ENCODE data around the gene MNAT1. TPM values are rescaled to one million over a fixed set of nuclear protein-coding genes. Genes with fewer than 3 reads are reported as not detected.
A peak's percentile ranks its signal among the peaks of the same experiment; 100 is the strongest.

The MNAT1 gene
- total RNA-seq, 1 donor, result 71.7 TPM

GRCh38 chr14:60893911-60894310, 159.3 kb downstream of the MNAT1 start:
- no peak for DNase-seq (ENCODE audit: low read depth)
- no peak overlapping the region for H3K4me3 ChIP-seq (ENCODE audit: low read depth, low read length)
- TF ChIP-seq CTCF (IDR thresholded peaks at IDR 0.05; ENCODE audit: insufficient read depth, low read depth, low read length), result no peak

GRCh38 chr14:60904381-60904780, 169.8 kb downstream of the MNAT1 start:
- peak; percentile 8 for DNase-seq (ENCODE audit: low read depth)
- no peak overlapping the region for H3K4me3 ChIP-seq (ENCODE audit: low read depth, low read length)
- TF ChIP-seq CTCF (IDR thresholded peaks at IDR 0.05; ENCODE audit: insufficient read depth, low read depth, low read length), result no peak

GRCh38 chr14:60905923-60906322, 171.4 kb downstream of the MNAT1 start:
- DNase-seq (ENCODE audit: low read depth), result no peak
- no peak overlapping the region for H3K4me3 ChIP-seq (ENCODE audit: low read depth, low read length)
- TF ChIP-seq CTCF (IDR thresholded peaks at IDR 0.05; ENCODE audit: insufficient read depth, low read depth, low read length), result no peak

- H3K4me3 ChIP-seq (ENCODE audit: low read depth, low read length), result no peak overlapping the region
- no peak for TF ChIP-seq CTCF (IDR thresholded peaks at IDR 0.05; ENCODE audit: insufficient read depth, low read depth, low read length)
- DNase-seq (ENCODE audit: low read depth), result no peak
Observed at GRCh38 chr14:60915781-60916180, 181.2 kb downstream of the MNAT1 start.

- no peak for DNase-seq (ENCODE audit: low read depth)
- H3K4me3 ChIP-seq (ENCODE audit: low read depth, low read length), result no peak overlapping the region
- no peak for TF ChIP-seq CTCF (IDR thresholded peaks at IDR 0.05; ENCODE audit: insufficient read depth, low read depth, low read length)
Observed at GRCh38 chr14:60922050-60922449, 187.5 kb downstream of the MNAT1 start.

- no peak overlapping the region for H3K4me3 ChIP-seq (ENCODE audit: low read depth, low read length)
- no peak for TF ChIP-seq CTCF (IDR thresholded peaks at IDR 0.05; ENCODE audit: insufficient read depth, low read depth, low read length)
- DNase-seq (ENCODE audit: low read depth), result no peak
Observed at GRCh38 chr14:60925286-60925685, 190.7 kb downstream of the MNAT1 start.

- no peak for TF ChIP-seq CTCF (IDR thresholded peaks at IDR 0.05; ENCODE audit: insufficient read depth, low read depth, low read length)
- no peak overlapping the region for H3K4me3 ChIP-seq (ENCODE audit: low read depth, low read length)
- no peak for DNase-seq (ENCODE audit: low read depth)
Observed at GRCh38 chr14:60926002-60926401, 191.4 kb downstream of the MNAT1 start.

Measured in fibroblast of villous mesenchyme (primary cell).